Fibroblast of skin of scalp (primary cell): Measurements from ENCODE around the gene STK32A.
A peak's percentile ranks its signal among the peaks of the same experiment; 100 is the strongest.

Experiments
- DNase-seq: peaks from one replicate; pipeline ENCODE4 v3.0.0-alpha.2; 2013

Gene STK32A

DNA sequence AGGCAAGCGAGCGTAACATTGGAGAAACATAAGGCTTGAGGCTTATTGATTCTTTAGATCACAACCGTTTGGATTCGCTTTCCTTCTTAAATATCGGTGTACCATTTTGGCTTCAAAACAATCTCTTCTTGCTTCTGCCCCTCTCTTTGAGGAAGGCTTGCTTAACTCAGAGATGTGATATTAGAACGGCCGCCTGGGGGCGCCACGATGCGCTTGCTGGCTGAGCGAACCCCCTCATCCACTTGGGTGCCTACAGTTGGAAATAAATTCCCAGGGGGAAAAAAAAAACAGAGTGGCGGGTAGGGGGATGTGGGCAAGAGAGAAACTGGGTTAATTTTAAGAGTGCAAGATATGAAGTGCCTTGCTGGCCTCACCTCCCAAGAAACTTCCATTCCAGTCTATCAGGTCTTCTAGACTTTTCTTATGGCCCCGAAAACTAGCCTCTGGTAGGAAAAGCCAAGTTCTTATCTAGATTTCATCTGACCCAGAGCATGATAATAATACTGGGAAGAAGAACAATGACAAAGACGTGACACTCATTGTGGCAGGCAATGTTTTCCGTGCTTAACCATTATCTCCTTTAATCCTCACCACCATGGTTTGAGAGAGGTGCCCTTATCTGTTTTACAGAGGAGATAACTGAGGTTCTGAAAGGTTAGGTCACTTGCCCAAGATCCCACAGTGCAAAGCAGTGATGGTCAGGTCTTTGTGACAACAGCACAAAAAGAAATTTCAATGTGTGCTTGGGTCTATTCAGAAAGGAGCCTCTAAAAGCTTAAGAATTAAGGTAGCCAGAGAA, 159.2 kb downstream of the STK32A start:
- no peak for DNase-seq

DNA sequence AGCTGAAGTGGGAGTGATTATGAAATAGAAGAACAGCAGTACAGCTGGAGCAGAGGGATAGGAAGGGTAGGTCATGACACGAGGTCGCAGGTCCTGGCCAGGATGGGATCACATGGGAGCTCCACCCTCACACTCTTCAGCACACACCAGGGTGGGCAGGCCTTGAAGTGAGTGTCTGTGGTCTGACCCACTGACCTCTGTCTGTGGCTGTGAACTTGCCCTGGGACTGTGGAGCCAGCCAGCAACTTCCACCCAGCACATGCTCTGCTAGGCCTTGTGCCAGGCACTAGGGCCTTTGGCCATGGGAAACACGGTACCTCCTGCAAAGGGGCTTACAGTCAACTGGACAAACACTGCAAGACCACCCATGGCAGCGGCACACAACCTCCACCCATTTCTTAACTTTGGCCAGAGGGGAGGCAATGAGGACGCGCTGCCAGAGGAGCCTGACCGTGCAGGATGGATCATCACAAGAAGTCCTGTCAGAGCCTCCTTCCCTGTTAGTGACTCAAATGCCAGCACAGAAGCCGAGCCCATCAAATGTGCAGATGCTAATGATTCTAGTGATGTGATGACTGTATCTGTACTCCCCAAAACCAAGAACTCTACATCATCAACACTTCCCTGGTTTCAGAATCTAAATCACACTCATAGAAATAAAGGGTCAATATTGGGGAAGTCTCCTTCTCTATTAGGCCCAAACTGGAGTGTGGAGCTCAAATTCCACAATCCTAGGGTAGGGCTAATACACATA, 161.4 kb downstream of the STK32A start:
- no peak for DNase-seq

DNA sequence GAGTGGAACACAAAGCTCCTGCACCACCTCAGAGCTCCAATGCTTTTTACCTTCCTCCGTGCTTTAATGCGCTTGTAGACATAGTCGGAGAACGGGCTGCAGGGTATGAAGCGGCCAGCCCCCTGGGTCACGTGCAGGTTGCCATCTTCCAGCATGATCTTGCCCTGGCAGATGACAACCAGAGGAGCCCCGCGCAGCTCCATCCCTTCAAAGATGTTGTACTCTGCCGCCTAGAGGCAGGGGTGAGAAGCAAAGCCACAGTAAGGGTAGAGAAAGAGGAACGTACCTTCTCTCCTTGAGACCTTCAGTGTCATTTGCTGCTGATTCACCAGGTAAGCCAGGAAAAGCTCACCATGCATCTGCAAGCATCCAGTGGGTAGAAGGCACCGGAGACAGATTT, 162.8 kb downstream of the STK32A start:
- DNase-seq: no peak

DNA sequence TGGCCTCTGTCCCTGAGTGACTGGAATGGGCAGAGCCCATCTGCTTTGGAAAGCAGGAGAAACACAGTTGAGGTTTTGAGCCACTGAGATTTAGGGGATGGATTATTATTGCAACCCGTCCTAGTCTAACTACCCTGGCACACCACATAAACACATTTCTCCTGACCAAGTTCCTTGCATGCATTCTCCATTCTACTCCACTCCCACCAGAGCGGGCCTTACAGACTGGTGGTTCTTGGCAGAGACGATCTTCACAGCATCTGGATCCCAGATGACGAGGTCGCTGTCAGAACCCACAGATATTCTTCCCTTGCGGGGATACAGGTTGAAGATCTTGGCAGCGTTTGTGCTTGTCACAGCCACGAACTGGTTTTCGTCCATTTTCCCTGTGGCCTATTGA, 164.0 kb downstream of the STK32A start:
- DNase-seq: no peak

DNA sequence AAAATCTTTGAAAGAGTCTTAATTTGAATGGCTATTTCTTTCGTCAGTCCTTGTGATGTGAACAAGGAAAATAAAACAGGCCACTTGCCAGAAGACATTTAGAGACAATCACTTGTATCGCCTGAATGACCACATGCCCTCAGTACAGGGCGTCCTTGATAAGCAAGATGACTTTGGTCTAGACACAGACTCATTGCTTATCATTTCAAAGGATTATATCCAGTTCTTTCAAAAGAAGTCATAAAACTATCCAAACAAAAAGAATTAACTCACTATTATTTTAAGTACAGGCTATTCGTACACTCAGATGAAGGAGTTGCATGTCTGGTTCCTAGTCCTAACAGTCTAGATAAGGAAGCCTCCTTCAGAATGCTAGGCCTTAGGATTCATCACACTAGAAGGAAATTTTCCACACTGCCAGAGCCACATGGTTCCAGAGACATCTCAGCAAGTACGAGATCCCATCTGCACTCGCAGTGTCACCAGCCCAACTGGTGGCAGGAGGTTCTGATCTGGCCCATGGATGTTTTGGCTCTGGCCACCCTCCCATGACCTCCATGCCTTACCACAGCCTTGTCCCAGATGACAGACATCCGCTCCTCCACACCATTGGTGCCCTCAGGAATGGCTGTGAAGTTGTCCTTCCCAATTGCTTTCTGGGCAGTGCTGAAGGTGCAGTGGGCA, 165.4 kb downstream of the STK32A start:
- no peak for DNase-seq

DNA sequence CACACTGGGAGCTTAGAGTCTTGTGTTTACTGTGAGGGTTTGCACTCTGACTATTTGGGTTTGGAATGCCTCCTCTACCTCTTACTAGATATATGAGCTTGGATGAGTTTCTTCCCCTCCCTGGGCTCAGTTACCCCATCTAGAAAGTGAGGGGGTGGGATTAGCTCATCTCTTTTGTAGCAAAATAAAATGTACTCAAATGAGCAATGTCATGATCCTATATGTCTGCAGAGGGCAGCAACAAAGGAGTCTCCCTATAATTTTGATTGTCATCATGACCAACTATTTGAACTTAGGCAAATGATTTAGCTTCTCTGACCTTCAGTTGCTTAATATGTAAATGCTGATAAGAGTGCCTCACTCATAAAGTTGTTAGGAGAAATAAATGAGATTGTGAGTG, 166.1 kb downstream of the STK32A start:
- DNase-seq: no peak

DNA sequence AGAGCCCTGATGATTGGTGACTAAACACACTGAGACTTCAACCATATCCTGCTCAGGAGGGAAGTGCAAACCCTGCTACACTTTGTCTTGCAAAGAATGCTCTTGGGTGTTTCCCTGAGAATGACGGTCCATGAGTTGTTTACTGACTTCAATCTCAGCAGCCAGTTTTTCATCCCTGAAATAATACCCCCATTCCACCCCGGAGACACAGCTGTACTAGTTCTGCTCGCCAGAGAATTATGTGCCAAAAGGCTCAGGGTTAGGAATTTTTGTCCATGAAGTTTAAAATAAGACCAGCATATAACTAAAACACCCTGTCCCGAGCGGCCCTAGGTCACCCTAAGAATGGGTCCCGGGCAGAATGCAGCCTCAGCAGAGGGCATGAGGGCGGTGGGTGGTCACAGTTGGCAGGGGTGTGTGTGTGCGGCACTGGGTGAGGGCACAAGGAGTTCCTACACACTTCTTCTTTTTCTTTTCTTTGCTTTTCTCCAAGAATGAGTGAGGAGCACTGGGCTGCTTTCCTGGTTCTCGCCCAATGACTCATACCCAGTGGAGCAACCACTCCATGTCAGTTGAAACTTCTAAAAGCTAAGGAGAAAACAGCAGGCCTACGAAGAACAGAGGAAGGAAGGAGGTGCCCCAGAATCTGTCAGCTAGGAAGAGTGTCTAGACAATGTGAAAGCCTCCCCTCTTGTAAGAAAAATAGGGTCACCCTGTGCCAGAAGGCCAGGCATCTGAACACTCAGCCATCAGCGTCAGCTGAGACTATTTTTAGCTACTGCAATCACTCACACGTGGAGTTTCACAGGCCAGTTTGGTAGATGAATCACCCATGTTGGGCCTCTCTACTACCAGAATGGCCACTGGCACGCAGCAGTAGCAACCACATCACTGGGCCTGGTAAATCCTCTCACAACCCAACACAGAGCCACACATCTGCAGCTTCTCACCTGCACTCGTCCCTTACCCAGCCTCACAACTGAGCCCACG, 169.1 kb downstream of the STK32A start:
- DNase-seq: peak; percentile 97

DNA sequence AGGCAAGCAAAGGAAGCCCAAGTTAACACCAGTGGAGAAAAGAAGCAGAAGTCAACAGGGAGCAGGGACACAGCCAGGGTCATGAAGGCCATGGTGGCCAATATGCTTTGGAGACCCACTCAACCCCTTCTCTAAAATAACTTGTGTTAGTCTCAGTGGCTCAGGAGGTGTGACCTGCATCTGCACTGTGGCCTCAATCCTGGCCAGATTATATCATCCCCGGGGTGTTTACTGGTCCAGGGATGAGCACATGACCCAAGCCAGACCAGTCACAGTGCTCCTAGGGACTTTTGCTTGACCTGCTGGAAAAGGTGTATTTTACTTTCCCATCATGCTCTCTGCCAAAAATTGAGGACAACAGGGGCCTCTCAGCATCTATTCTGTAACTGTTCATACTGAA, 169.9 kb downstream of the STK32A start:
- DNase-seq: no peak

DNA sequence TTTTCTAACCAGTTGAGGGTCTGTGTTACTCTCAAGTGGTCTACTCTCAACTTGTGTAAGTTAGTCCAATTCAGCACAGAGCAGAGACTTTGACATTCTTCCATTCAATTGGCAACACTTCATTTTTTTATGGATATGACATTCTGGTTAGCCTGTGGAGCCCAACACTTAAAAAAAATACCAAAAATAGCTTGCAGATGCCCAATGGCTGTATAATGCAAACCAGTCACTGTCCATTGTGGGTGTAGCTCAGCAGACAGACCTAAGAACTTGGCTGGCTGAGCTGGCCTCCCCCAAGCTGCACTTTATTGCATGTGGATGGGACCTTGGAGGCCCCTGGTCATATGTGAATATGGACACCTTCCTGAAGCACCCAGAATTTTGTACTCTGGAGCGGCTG, 171.8 kb downstream of the STK32A start:
- peak; percentile 66 for DNase-seq

DNA sequence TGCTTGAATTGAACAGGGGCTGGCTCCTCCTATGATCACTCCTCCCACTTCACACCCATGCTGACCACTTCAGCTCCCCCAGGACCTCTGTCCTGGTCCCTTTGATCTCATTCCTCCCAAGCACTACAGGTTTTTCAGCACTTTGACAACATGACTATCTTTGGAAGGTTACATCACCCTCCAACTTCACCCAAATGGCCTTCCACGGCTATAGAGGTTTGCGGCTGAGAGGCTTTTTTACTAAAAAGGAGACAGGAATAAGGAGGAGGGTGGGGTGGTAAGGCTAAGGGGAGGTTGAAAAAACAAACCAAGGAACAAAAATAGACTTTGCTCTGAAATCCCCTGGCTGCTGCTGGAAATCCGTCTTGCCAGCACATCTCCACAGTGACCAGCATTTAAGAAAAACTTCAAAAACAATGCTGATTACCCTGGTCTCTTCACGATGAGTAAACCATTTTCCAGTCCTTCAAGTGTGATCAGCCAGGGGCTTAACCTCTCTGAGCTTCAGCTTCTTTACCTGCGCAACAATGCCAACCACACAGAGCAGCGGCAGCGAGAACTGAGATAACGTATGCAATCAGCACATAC, 172.4 kb downstream of the STK32A start:
- peak; percentile 80 for DNase-seq

DNA sequence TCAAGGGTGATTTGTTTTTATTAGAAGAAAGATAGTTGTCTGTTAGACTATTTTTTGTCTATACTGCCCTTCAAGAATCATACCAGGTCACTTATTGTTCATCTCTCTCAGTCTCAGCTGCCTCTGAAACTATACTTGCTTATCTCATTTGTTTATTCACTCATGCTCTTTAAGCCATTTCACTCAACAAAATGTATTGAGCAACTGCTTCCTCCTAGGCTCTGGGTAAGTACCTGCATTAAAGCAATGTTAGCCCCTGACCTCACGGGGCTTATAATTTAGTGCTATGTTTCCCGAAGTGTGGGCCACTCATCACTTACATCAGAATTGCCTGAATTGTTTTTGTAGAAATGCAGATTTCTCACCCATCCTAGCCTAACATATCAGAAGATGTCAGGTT, 174.2 kb downstream of the STK32A start:
- DNase-seq: no peak

DNA sequence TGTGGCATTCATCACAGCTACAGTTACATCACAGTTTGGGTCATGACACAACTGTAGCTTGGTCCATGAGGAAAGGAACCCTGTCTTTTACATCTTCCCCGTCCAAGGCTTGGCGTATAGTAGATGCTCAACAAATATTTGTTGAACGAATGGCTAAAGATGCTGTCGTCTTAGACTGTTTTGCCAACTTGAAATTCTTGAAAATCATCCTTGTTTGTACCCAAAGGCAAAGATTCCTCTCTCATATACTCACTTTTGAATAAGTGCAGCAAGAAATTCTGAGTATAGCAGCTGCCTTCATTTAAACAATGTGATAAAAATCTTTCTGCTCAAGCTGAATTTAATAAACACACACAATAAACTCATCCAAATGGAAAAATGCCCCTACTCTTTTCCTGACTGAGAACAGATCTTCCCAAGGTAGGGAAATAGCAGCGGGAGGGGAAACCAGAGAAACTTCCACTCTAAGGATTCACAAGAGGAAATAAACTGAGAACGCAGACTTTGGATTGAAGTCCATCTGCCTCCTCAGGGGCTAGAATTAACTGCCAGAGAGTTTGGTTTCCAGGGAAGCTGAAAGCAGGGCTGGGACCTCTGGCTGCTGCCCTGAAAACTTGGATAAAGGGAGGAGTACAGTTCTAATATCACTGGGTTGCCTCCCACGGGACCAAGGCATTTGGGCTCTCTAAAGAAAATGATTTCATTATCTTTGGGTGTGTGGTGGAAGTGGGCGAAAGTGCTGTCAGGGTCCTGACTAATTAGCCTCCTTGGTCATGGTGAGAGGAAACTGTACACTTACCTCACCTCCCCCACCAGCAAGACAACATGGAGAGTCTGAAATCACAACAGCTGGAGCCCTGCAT, 175.9 kb downstream of the STK32A start:
- DNase-seq: no peak

DNA sequence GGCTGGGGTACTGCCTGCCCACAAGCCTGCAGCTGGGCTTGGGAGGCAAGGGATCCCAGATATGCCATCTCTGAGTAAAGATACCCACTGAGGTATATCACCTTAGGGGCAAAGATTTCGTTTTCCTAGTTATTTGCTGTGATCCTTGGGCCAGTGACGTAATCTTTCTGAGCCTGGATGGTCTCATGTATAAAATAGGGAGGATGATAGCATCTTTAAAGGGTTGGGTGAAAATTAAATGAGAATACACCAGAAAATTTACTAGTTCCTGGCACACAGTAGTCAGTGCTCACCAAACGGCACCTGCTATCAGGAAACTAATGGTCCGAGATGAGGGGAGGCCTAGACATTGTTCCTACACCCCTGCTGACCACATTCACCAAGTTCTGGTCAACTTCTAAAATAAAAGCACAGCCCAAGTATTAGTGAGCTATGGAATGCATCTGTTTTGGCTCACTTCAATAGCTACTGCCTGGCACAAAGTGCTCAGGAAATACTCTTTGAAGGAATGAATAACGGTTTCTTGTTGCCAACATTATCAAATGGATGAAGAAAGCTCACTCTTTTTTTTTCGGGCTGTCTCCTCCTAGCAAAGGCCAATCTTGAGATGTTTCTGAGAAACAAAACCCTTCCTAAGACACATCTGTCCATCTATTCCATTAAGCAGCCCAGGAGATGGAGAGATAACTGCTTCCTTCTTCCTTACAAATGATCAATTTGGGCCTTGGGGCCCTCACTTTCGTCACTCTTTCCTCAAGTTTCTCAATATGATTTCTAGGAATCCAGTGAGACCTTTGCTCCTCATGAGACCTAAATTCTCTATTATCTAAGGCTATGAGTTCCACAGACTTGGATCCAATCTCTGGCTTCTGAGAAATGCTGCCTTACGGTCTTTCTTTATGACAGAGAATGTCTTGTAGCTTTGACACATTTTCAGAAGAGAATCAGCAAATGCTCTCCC, 176.8 kb downstream of the STK32A start:
- DNase-seq: no peak

DNA sequence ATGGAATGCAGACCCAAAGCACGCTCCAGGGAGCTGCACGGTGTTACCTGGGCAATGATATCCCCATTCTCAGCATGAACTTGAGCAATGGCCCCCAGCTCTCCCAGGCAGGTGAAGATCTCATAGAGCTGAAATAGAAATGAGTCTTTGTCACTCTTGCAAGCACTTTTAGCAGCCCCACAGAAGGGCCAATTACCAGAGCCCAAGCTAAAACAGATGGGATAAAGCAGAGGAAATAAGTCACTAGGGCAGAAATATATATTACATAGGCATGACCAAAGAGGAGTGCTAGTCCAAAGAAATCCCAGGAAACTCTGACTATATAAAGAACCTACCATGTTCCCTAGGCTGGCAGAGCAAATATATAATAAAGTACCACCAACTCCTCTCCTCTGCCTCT, 177.7 kb downstream of the STK32A start:
- DNase-seq: no peak

DNA sequence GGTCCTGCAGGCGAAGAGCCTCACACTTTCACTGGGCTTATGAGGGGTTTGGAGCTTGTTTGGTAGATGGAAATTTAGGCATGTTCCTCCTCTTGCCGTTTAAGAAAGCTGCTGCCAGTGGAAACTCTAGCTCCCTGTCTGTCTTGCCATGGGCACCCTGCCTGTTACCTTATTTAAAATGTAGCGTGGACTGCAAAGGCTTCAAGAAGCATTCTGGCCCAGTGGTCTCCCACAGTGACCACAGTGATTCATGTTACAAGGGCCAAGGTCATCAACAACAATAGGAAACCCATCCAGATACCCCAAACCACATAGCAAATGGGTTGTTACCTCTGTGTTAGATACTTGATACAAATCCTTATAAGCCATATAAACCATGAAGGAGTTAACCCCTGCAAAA, 178.4 kb downstream of the STK32A start:
- no peak for DNase-seq

DNA sequence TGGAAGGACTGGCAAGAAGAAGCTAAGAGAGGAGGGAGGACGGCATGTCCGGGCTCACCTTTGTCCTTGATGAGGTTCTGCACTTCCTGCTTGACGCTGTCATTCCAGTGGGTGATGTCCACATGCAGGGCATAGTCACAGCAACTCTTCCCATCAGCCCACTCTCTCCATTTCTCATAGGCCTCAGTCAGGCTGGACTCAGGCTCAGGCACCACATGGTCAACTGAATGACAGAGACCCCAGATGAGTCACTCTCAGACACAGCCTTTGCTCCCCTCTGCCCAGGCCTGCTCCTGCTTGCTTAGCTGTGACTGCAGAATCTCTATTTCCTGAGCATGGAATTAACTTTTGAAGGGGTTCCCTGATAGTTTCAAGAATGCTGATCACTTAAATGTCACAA, 180.8 kb downstream of the STK32A start:
- DNase-seq: no peak

DNA sequence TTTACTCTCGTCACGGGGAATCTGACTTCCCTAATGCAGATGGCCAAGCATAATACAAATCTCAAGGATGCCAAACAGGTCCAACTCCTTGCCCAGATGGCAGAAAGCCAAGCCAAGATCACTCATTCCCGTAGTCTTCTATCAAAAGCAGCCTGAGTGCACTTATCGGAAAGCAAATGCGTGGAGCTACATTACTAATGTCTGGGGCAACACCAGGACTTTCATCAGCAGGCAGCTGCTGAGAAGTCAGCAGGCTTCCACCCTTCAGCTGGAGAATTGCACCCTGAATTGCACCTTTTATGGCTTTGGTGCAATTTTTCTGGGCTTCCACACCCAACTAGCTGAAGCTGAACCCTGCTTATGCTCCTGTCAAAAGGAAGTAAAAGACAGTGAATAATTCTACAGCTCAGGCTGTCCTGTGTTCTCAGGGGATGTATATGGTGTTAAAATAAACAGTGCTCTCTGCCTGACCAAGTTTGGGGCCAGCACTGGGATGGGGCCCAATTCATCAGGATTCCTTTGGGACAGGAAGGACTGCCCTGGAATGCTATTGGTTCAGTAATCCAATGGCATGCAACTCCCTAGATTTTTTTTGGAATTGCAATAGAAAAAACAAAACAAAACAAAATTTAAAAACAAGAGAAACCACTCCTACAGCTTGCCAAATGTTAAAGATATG, 182.4 kb downstream of the STK32A start:
- DNase-seq: peak; percentile 80

DNA sequence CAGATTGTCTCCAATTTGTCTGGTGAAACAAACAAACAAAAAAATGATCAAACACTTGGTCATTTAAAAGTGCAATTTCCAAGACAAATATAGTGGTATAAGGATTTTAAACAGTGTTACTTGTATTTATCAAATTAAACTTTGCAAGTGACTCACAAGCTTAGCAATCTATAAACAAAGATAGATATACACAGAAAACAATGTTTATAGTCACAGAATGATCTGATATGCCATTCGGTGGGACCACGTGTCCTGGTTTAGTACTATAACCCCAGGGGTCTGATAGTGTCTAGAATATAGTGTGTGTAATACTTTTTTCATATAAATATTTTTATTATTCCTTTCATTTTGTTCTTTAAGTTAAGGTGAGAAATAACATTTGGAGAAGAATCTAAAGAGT, 183.8 kb downstream of the STK32A start:
- DNase-seq: no peak
